GM12878 (cell line): ENCODE data around the gene BNC2. TPM values are rescaled to one million over a fixed set of nuclear protein-coding genes. Genes with fewer than 3 reads are reported as not detected.

ENCODE experiments used
- ATAC-seq: fragments of 200-7000 bp; cut with Tn5 transposase; 3 replicates; pipeline ENCODE4 v1.9.1; 2020; ENCODE audit warnings: mild to moderate bottlenecking, moderate library complexity
- BruUV-seq: library from RNA; stranded (reverse); fragments of 400-500 nt; replicated peaks from 2 replicates; lab custom pipeline; 2021; lab: Mats Ljungman, UMichigan
- CTCF ChIA-PET: fragments of 300-600 bp; sonication (Branson Sonifier 250); formaldehyde crosslinking; extraction: SDS; loops from one replicate; lab custom pipeline; 2021; ENCODE audit warnings: inconsistent platforms; lab: Yijun Ruan, JAX
- POLR2A ChIA-PET: fragments of 350-600 bp; formaldehyde crosslinking; extraction: SDS; loops from one replicate; lab custom pipeline; 2021; ENCODE audit warnings: inconsistent platforms; lab: Charles Lee
- RAD21 ChIA-PET: fragments of 300-600 bp; sonication (Branson Sonifier 250); formaldehyde crosslinking; loops from one replicate; lab custom pipeline; 2023; ENCODE audit warnings: antibody characterized with exemption; ENCODE audit not compliant: unreplicated experiment; lab: Charles Lee
- SMC1A ChIA-PET: fragments of 300-600 bp; sonication (Branson Sonifier 250); formaldehyde crosslinking; loops from one replicate; lab custom pipeline; 2023; ENCODE audit not compliant: unreplicated experiment, uncharacterized antibody; lab: Charles Lee
- DNase-seq: peaks from one replicate; pipeline ENCODE4 v3.0.0-alpha.2; 2011; ENCODE audit warnings: low read depth, low spot score
- FAIRE-seq: peaks from 3 replicates; lab custom pipeline; 2011; peaks lifted over from hg19 to GRCh38; lab: Jason Lieb, UNC
- H2AFZ ChIP-seq: 2 replicates; pipeline ENCODE4 v1.6.0; 2011; ENCODE audit warnings: low read depth, low read length, control low read depth; ENCODE audit not compliant: control insufficient read depth
- H3K27ac ChIP-seq: 2 replicates; pipeline ENCODE4 v1.5.1; 2011; ENCODE audit warnings: control low read depth; ENCODE audit not compliant: control insufficient read depth, insufficient read depth
- H3K27me3 ChIP-seq, 2 experiments: replicated peaks in 1 of 2; 2 replicates each; pipeline versions ENCODE4 v1.6.0 to v1.6.1; 2011; ENCODE audit warnings: low read length in 1 of 2; ENCODE audit not compliant: control insufficient read depth in 2 of 2, insufficient read depth in 2 of 2
- H3K36me3 ChIP-seq, 2 experiments: 2 replicates each; pipeline ENCODE4 v1.5.1; 2011; ENCODE audit warnings: low read length in 1 of 2; ENCODE audit not compliant: control insufficient read depth in 2 of 2, insufficient read depth in 2 of 2
- H3K4me1 ChIP-seq: 2 replicates; pipeline ENCODE4 v1.6.1; 2011; ENCODE audit warnings: mild to moderate bottlenecking, low read length, moderate library complexity, mixed read lengths; ENCODE audit not compliant: control insufficient read depth, insufficient read depth
- H3K4me2 ChIP-seq: 2 replicates; pipeline ENCODE4 v1.6.0; 2011; ENCODE audit warnings: control low read depth; ENCODE audit not compliant: control insufficient read depth, insufficient read depth
- H3K4me3 ChIP-seq: fragments of 200-600 bp; sonication (generic); 2 replicates; pipeline ENCODE4 v1.5.1; 2016
- H3K79me2 ChIP-seq: 2 replicates; pipeline ENCODE4 v1.6.0; 2011; ENCODE audit warnings: low read length; ENCODE audit not compliant: control insufficient read depth, insufficient read depth
- H3K9ac ChIP-seq: 2 replicates; pipeline ENCODE4 v1.8.0; 2011; ENCODE audit warnings: low read length, control low read depth, mixed read lengths; ENCODE audit not compliant: control insufficient read depth, insufficient read depth
- H3K9me3 ChIP-seq: replicated peaks from 3 replicates; pipeline ENCODE4 v1.5.1; 2011; ENCODE audit warnings: mild to moderate bottlenecking, low read length; ENCODE audit not compliant: control insufficient read depth, insufficient read depth
- H4K20me1 ChIP-seq: 2 replicates; pipeline ENCODE4 v1.6.0; 2011; ENCODE audit not compliant: control insufficient read depth, insufficient read depth
- CEBPZ ChIP-seq: fragments of 150-350 bp; IDR thresholded peaks from 2 replicates; pipeline ENCODE4 v1.6.1; 2016; ENCODE audit warnings: low read depth, low read length
- ETV6 ChIP-seq, 2 experiments: fragments of 450-650 bp in 1 of 2; IDR thresholded peaks in 1 of 2; conservative IDR thresholded peaks in 1 of 2; 2 replicates each; pipeline ENCODE4 v1.6.1; 2014; ENCODE audit warnings: antibody characterized with exemption in 1 of 2, borderline replicate concordance in 1 of 2, low read depth in 1 of 2, mild to moderate bottlenecking in 1 of 2, moderate library complexity in 1 of 2
- HDAC2 ChIP-seq: fragments of 200-600 bp; sonication (generic); IDR thresholded peaks from 2 replicates; pipeline ENCODE4 v1.6.1; 2017
- MEF2B ChIP-seq: fragments of 450-650 bp; IDR thresholded peaks from 2 replicates; pipeline ENCODE4 v1.6.1; 2018; ENCODE audit warnings: mild to moderate bottlenecking, moderate library complexity; ENCODE audit not compliant: partially characterized antibody, poor library complexity, severe bottlenecking
- MTA2 ChIP-seq: fragments of 450-650 bp; IDR thresholded peaks from 2 replicates; pipeline ENCODE4 v1.6.1; 2016; ENCODE audit warnings: low read depth, mild to moderate bottlenecking, moderate library complexity
- PAX5 ChIP-seq: IDR thresholded peaks from 2 replicates; pipeline ENCODE4 v1.6.1; 2011; ENCODE audit warnings: low read depth, low read length, borderline replicate concordance
- ZNF687 ChIP-seq: fragments of 450-650 bp; IDR thresholded peaks from 2 replicates; pipeline ENCODE4 v1.6.1; 2017; ENCODE audit warnings: mild to moderate bottlenecking, moderate library complexity
- WGBS: methylation state at CpG from one replicate; pipeline ENCODE4 v1.1.6; 2016; ENCODE audit warnings: low lambda C conversion rate; ENCODE audit not compliant: insufficient replicate concordance, insufficient coverage; ENCODE audit errors: missing lambda C conversion rate; 5-methylcytosine and 5-hydroxymethylcytosine counted together
- in situ Hi-C: fragments of 300-500 bp; cut with MboI; formaldehyde crosslinking; loops from 9 replicates; pipeline ENCODE4 v1.14.3; 2018; ENCODE audit warnings: mixed read lengths
- intact Hi-C: fragments of 100-400 bp; cut with micrococcal nuclease; formaldehyde crosslinking; loops from one replicate; pipeline ENCODE4 v1.14.2; 2022; ENCODE audit not compliant: unreplicated experiment
- polyA plus RNA-seq, 11 experiments: library from polyadenylated mRNA; depleted of rRNA in 4 of 11; unstranded in 6 of 11; stranded (reverse) in 5 of 11; fragments of >200 nt; fragmentation: Nextera tagmentation in 4 of 11; fragmentation: Illumina TruSeq in 1 of 11; extraction: Ambion mirVana in 4 of 11; extraction: Trizol in 1 of 11; gene quantifications; 1 replicate in 1 of 11; 2 replicates in 10 of 11; pipeline versions ENCODE4 v1.2.1 to v1.2.3, GENCODE V29; 2011 to 2016; ENCODE audit warnings: inconsistent platforms in 2 of 11, missing spikeins in 2 of 11, low read depth in 1 of 11
- total RNA-seq, 4 experiments: library from RNA; depleted of rRNA in 3 of 4; stranded (reverse); fragments of >200 nt in 3 of 4; fragmentation: Illumina TruSeq in 1 of 4; extraction: Trizol in 1 of 4; gene quantifications; 2 replicates each; pipeline versions ENCODE4 v1.2.1 to v1.2.3, GENCODE V29; 2013 to 2021

The BNC2 gene
- total and polyA plus RNA-seq, 10 of the 15 experiments (the other 5 are each of a cell fraction or from before 2014, with no cell fraction given): 0.05 to 14.5 (median 0.26) TPM

GRCh38 chr9:16625161-16625631 lies 245.3 kb downstream of the BNC2 start:
- no peak overlapping the region for H3K4me3 ChIP-seq
- H2AFZ ChIP-seq: no peak overlapping the region
- no peak for DNase-seq
- POLR2A ChIA-PET: no interaction called here
- BruUV-seq: no TSS peak
- peaks cover 0 to 2% of the 10 kb centered on the region in 2 experiments; a peak in 1 of 4 replicates for H3K27me3 ChIP-seq
- SMC1A ChIA-PET: interaction anchor here (1.0 kb wide), 1 partner anchor 11 kb away, joined by 6 read pairs; no protein-coding TSS in a partner anchor
- CTCF ChIA-PET: interaction anchor here (0.6 to 1.6 kb wide), 3 partner anchors 26 to 189 kb away, joined by 3 to 4 read pairs (median 4); no protein-coding TSS in a partner anchor
- TF ChIP-seq PAX5: no peak
- TF ChIP-seq MTA2: 0 out of 2 replicates have a peak, but pooled peaks have one; percentile 34
- TF ChIP-seq, all 136 proteins: peak for 1
- Histone ChIP-seq H4K20me1 (no peaks in the 10 kb centered on the region), H3K79me2 (no peaks in the 10 kb centered on the region), H3K9ac (no peak overlapping the region), H3K4me1 (no peaks in the 10 kb centered on the region), H3K4me2 (no peak overlapping the region), H3K27ac (no peak overlapping the region), H3K36me3 (no peaks in the 10 kb centered on the region), H3K9me3 (no peaks in the 10 kb centered on the region)
- RAD21 ChIA-PET: no interaction called here
- WGBS: 41% methylated on average over 9 of the region's 9 CpGs
- FAIRE-seq (no peak), ATAC-seq (no peak)
- in situ Hi-C loops: no loop called here
- intact Hi-C loops: no loop called here

GRCh38 chr9:16624744-16625117 lies 245.7 kb downstream of the BNC2 start:
- no peak overlapping the region for H3K4me2 ChIP-seq
- no peaks in the 10 kb centered on the region for H3K4me1 ChIP-seq
- intact Hi-C loops: no loop called here
- CTCF ChIA-PET: interaction anchor here (0.6 to 0.9 kb wide), 2 partner anchors 54 to 189 kb away, joined by 3 to 4 read pairs; no protein-coding TSS in a partner anchor
- SMC1A ChIA-PET: no interaction called here
- H3K79me2 ChIP-seq: no peaks in the 10 kb centered on the region
- H3K4me3 ChIP-seq: no peak overlapping the region
- FAIRE-seq (no peak), DNase-seq (no peak), ATAC-seq (no peak)
- WGBS: 28% methylated on average over 3 of the region's 3 CpGs
- no peaks in the 10 kb centered on the region for H3K36me3 ChIP-seq
- no peaks in the 10 kb centered on the region for H4K20me1 ChIP-seq
- in situ Hi-C loops: no loop called here
- no peaks in the 10 kb centered on the region for H3K9me3 ChIP-seq
- H3K27me3 ChIP-seq: peaks cover 0 to 2% of the 10 kb centered on the region in 2 experiments; a peak in 1 of 4 replicates
- no peak overlapping the region for H3K9ac ChIP-seq
- RAD21 ChIA-PET: no interaction called here
- no TSS peak for BruUV-seq
- no peak overlapping the region for H3K27ac ChIP-seq
- POLR2A ChIA-PET: no interaction called here
- H2AFZ ChIP-seq: no peak overlapping the region
- TF ChIP-seq ZNF687 (no peak), ETV6 (conservative IDR thresholded peaks at IDR 0.05 in 1 of 2, IDR thresholded peaks at IDR 0.05 in 1 of 2; ENCODE audit: borderline replicate concordance in 1 of 2, low read depth in 1 of 2) (no peak), MEF2B (no peak), CEBPZ (no peak), HDAC2 (no peak)
